ENCODE measurements around the gene C4BPB.

DNA sequence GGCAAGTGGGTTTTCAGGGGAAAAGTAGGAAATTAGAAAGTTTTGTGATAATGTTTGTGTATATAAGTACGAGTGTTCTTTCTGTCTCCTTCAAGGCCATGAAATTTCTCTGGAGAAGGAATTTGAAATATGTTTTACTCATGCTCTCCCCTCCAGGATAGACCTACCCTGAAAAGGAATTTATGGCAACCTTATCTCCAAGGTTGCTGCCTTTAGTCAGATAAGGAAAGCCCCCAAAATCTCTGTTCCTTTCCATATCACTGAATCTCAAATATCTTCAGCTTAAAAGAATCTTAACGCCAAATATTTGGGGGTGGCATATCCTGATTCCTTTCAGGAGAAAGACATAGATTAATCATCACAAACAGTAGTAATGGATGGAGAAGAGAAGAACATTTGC lies 499 bp upstream of the C4BPB start:
- no peak for TF ChIP-seq EZH2 (IDR thresholded peaks at IDR 0.05; ENCODE audit: low read length, missing control alignments)
- TF ChIP-seq, protein P1, sequence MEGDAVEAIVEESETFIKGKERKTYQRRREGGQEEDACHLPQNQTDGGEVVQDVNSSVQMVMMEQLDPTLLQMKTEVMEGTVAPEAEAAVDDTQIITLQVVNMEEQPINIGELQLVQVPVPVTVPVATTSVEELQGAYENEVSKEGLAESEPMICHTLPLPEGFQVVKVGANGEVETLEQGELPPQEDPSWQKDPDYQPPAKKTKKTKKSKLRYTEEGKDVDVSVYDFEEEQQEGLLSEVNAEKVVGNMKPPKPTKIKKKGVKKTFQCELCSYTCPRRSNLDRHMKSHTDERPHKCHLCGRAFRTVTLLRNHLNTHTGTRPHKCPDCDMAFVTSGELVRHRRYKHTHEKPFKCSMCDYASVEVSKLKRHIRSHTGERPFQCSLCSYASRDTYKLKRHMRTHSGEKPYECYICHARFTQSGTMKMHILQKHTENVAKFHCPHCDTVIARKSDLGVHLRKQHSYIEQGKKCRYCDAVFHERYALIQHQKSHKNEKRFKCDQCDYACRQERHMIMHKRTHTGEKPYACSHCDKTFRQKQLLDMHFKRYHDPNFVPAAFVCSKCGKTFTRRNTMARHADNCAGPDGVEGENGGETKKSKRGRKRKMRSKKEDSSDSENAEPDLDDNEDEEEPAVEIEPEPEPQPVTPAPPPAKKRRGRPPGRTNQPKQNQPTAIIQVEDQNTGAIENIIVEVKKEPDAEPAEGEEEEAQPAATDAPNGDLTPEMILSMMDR (conservative IDR thresholded peaks at IDR 0.05 in 1 of 2, IDR thresholded peaks at IDR 0.05 in 1 of 2; ENCODE audit: low read depth in 1 of 2, low read length in 2 of 2): no peak
